ENCODE measurements around the gene OR7E24.
A peak's percentile ranks its signal among the peaks of the same experiment; 100 is the strongest.
"Not testable (repeated sequence)": the region's sequence is repeated elsewhere in the genome, so short reads cannot be mapped to it uniquely, and the experiment has no call there.

The OR7E24 gene

GRCh38 chr19:9250630-9251029, at the start of gene OR7E24:
TSS of gene OR7E24 (plus strand) at chr19:9250930. CDS start at chr19:9251044, 114 bp downstream.
- no peaks in the 10 kb centered on the region for H3K4me1 ChIP-seq (ENCODE audit: control insufficient read depth in 1 of 2, insufficient read depth in 1 of 2, low read depth in 1 of 2, low read length in 1 of 2)

GRCh38 chr19:9205501-9206113, 45.1 kb upstream of the OR7E24 start:
- peak; percentile 70 for TF ChIP-seq CTCF (IDR thresholded peaks at IDR 0.05)
- H3K4me3 ChIP-seq (ENCODE audit: low read depth in 1 of 2, low read length in 1 of 2) = no peak overlapping the region

More at GRCh38 chr19:9250630-9251029, at the start of gene OR7E24:
- Histone ChIP-seq H3K27me3 (no peaks in the 10 kb centered on the region), H3K9me3 (no peaks in the 10 kb centered on the region), H3K4me3 (ENCODE audit: low read depth in 1 of 2, low read length in 1 of 2) (no peak within 1 kb of the TSS), H3K36me3 (no peaks in the 10 kb centered on the region), H3K27ac (no peak within 1 kb of the TSS)
- no peak for TF ChIP-seq CTCF (IDR thresholded peaks at IDR 0.05)

GRCh38 chr19:9219489-9219888, 31.2 kb upstream of the OR7E24 start, which contains the start of gene OR7D4:
TSS of gene OR7D4 (minus strand) at chr19:9219589. CDS start at chr19:9214837, 4,752 bp downstream.
- H3K36me3 ChIP-seq = no peaks in the 10 kb centered on the region
- no peaks in the 10 kb centered on the region for H3K4me1 ChIP-seq (ENCODE audit: control insufficient read depth in 1 of 2, insufficient read depth in 1 of 2, low read depth in 1 of 2, low read length in 1 of 2)
- no peaks in the 10 kb centered on the region for H3K9me3 ChIP-seq
- no peaks in the 10 kb centered on the region for H3K27me3 ChIP-seq
- H3K27ac ChIP-seq = no peak within 1 kb of the TSS
- TF ChIP-seq CTCF (IDR thresholded peaks at IDR 0.05) = no peak
- H3K4me3 ChIP-seq (ENCODE audit: low read depth in 1 of 2, low read length in 1 of 2) = no peak within 1 kb of the TSS

More at GRCh38 chr19:9205501-9206113, 45.1 kb upstream of the OR7E24 start:
- Histone ChIP-seq H3K27ac (no peak overlapping the region), H3K36me3 (no peaks in the 10 kb centered on the region), H3K27me3 (peaks cover 19% of the 10 kb centered on the region), H3K4me1 (ENCODE audit: control insufficient read depth in 1 of 2, insufficient read depth in 1 of 2, low read depth in 1 of 2, low read length in 1 of 2) (no peaks in the 10 kb centered on the region), H3K9me3 (no peaks in the 10 kb centered on the region)

GRCh38 chr19:9251236-9251635, 506 bp downstream of the OR7E24 start:
- no peak overlapping the region for H3K27ac ChIP-seq
- TF ChIP-seq CTCF (IDR thresholded peaks at IDR 0.05) = no peak
- H3K9me3 ChIP-seq = no peaks in the 10 kb centered on the region
- no peak overlapping the region for H3K4me3 ChIP-seq (ENCODE audit: low read depth in 1 of 2, low read length in 1 of 2)
- no peaks in the 10 kb centered on the region for H3K27me3 ChIP-seq
- H3K4me1 ChIP-seq (ENCODE audit: control insufficient read depth in 1 of 2, insufficient read depth in 1 of 2, low read depth in 1 of 2, low read length in 1 of 2) = no peaks in the 10 kb centered on the region
- H3K36me3 ChIP-seq = no peaks in the 10 kb centered on the region

GRCh38 chr19:9283485-9283884, 32.8 kb downstream of the OR7E24 start:
- H3K36me3 ChIP-seq; H3K4me3 ChIP-seq (ENCODE audit: low read depth in 1 of 2, low read length in 1 of 2); H3K27ac ChIP-seq; H3K9me3 ChIP-seq; H3K4me1 ChIP-seq (ENCODE audit: control insufficient read depth in 1 of 2, insufficient read depth in 1 of 2, low read depth in 1 of 2, low read length in 1 of 2): not testable (repeated sequence)
- H3K27me3 ChIP-seq = peaks cover 12% of the 10 kb centered on the region

GRCh38 chr19:9289231-9289884, 38.6 kb downstream of the OR7E24 start:
- Histone ChIP-seq H3K36me3 (no peaks in the 10 kb centered on the region), H3K4me3 (ENCODE audit: low read depth in 1 of 2, low read length in 1 of 2) (no peak overlapping the region), H3K4me1 (ENCODE audit: control insufficient read depth in 1 of 2, insufficient read depth in 1 of 2, low read depth in 1 of 2, low read length in 1 of 2) (no peaks in the 10 kb centered on the region), H3K9me3 (peaks cover 18% of the 10 kb centered on the region), H3K27me3 (no peaks in the 10 kb centered on the region), H3K27ac (no peak overlapping the region)
- no peak for TF ChIP-seq CTCF (IDR thresholded peaks at IDR 0.05)

Measured in neutrophil (primary cell).